SK-N-SH treated with all-trans-retinoic acid at 6 μM for 48 hours (cell line): ENCODE data around the gene RGS1.

ENCODE experiments used
- ATAC-seq: fragments of 200-7000 bp; cut with Tn5 transposase; 3 replicates; pipeline ENCODE4 v1.9.1; 2020; ENCODE audit warnings: mild to moderate bottlenecking, moderate library complexity
- ARNTL ChIP-seq: fragments of 450-650 bp; formaldehyde crosslinking; IDR thresholded peaks from 2 replicates; pipeline ENCODE4 v1.5.0; 2020; ENCODE audit warnings: low read depth, mild to moderate bottlenecking, moderate library complexity, borderline replicate concordance
- BACH2 ChIP-seq: fragments of 250-450 bp; sonication (Bioruptor Pico); IDR thresholded peaks from 2 replicates; pipeline ENCODE4 v1.9.0; 2021; ENCODE audit warnings: mild to moderate bottlenecking, borderline replicate concordance
- CREB5 ChIP-seq: fragments of 250-450 bp; sonication (Bioruptor Pico); IDR thresholded peaks from 2 replicates; pipeline ENCODE4 v1.5.1; 2020; ENCODE audit warnings: low read depth, mild to moderate bottlenecking, moderate library complexity
- CSDC2 ChIP-seq: fragments of 250-450 bp; sonication (Bioruptor Pico); IDR thresholded peaks from 2 replicates; pipeline ENCODE4 v1.5.0; 2020; ENCODE audit warnings: mild to moderate bottlenecking, moderate library complexity
- CSRNP3 ChIP-seq: fragments of 250-450 bp; sonication (Bioruptor Pico); IDR thresholded peaks from 2 replicates; pipeline ENCODE4 v1.5.1; 2021; ENCODE audit warnings: mild to moderate bottlenecking, moderate library complexity
- ESRRG ChIP-seq: fragments of 250-450 bp; sonication (Bioruptor Pico); IDR thresholded peaks from 2 replicates; pipeline ENCODE4 v1.6.1; 2021; ENCODE audit warnings: mild to moderate bottlenecking
- GLIS3 ChIP-seq: fragments of 250-450 bp; sonication (Bioruptor Pico); IDR thresholded peaks from 2 replicates; pipeline ENCODE4 v1.5.0; 2020; ENCODE audit warnings: mild to moderate bottlenecking, moderate library complexity
- ISL1 ChIP-seq: fragments of 250-450 bp; sonication (Bioruptor Pico); IDR thresholded peaks from 2 replicates; pipeline ENCODE4 v2.1.2; 2022; ENCODE audit warnings: mild to moderate bottlenecking, moderate library complexity
- OSR1 ChIP-seq: fragments of 250-450 bp; sonication (Bioruptor Pico); IDR thresholded peaks from 2 replicates; pipeline ENCODE4 v1.8.0; 2022; ENCODE audit warnings: moderate library complexity, mild to moderate bottlenecking, inconsistent platforms
- PATZ1 ChIP-seq: fragments of 250-450 bp; sonication (Bioruptor Pico); IDR thresholded peaks from 2 replicates; pipeline ENCODE4 v1.8.0; 2020; ENCODE audit warnings: mild to moderate bottlenecking, moderate library complexity, borderline replicate concordance
- POU6F1 ChIP-seq: fragments of 250-450 bp; sonication (Bioruptor Pico); IDR thresholded peaks from 2 replicates; pipeline ENCODE4 v1.8.0; 2021; ENCODE audit warnings: low read depth, mild to moderate bottlenecking, moderate library complexity, borderline replicate concordance
- PPARA ChIP-seq: fragments of 250-450 bp; sonication (Bioruptor Pico); IDR thresholded peaks from 2 replicates; pipeline ENCODE4 v1.5.0; 2020; ENCODE audit warnings: mild to moderate bottlenecking, borderline replicate concordance
- RARB ChIP-seq: fragments of 250-450 bp; sonication (Bioruptor Pico); IDR thresholded peaks from 2 replicates; pipeline ENCODE4 v1.8.0; 2021; ENCODE audit warnings: mild to moderate bottlenecking, moderate library complexity
- SNAI2 ChIP-seq: fragments of 250-450 bp; sonication (Bioruptor Pico); IDR thresholded peaks from 2 replicates; pipeline ENCODE4 v1.5.0; 2020; ENCODE audit warnings: mild to moderate bottlenecking, moderate library complexity
- TCF4 ChIP-seq: fragments of 250-450 bp; sonication (Bioruptor Pico); IDR thresholded peaks from 2 replicates; pipeline ENCODE4 v1.8.0; 2021; ENCODE audit warnings: mild to moderate bottlenecking, moderate library complexity, borderline replicate concordance
- TOX ChIP-seq: fragments of 250-450 bp; sonication (Bioruptor Pico); IDR thresholded peaks from 2 replicates; pipeline ENCODE4 v1.8.0; 2021; ENCODE audit warnings: mild to moderate bottlenecking, moderate library complexity, borderline replicate concordance
- TSHZ2 ChIP-seq: fragments of 250-450 bp; sonication (Bioruptor Pico); IDR thresholded peaks from 2 replicates; pipeline ENCODE4 v1.5.0; 2020; ENCODE audit warnings: mild to moderate bottlenecking, moderate library complexity
- ZC3H10 ChIP-seq: fragments of 250-450 bp; sonication (Bioruptor Pico); IDR thresholded peaks from 2 replicates; pipeline ENCODE4 v1.5.1; 2021; ENCODE audit warnings: mild to moderate bottlenecking, moderate library complexity
- ZFP3 ChIP-seq: fragments of 250-450 bp; sonication (Bioruptor Pico); IDR thresholded peaks from 2 replicates; pipeline ENCODE4 v1.5.0; 2020; ENCODE audit warnings: mild to moderate bottlenecking, moderate library complexity
- ZNF70 ChIP-seq: fragments of 450-650 bp; formaldehyde crosslinking; IDR thresholded peaks from 2 replicates; pipeline ENCODE4 v1.5.0; 2020; ENCODE audit warnings: mild to moderate bottlenecking, moderate library complexity
- ZNF8 ChIP-seq: fragments of 450-650 bp; formaldehyde crosslinking; IDR thresholded peaks from 2 replicates; pipeline ENCODE4 v1.5.0; 2020; ENCODE audit warnings: mild to moderate bottlenecking, moderate library complexity

Gene RGS1

GRCh38 chr1:192595299-192595698, 19.7 kb downstream of the RGS1 start (continued):
- TF ChIP-seq CREB5 (no peak), TOX (no peak), POU6F1 (CRISPR knock-in tag) (no peak)
- TF ChIP-seq, all 23 proteins: peak for 0

- TF ChIP-seq PATZ1 (CRISPR knock-in tag) (no peak), ZNF70 (CRISPR knock-in tag) (no peak), TSHZ2 (CRISPR knock-in tag) (no peak), ZNF8 (no peak), CREB5 (no peak), TCF4 (CRISPR knock-in tag) (no peak), PPARA (no peak)
- TF ChIP-seq, all 23 proteins: peak for 0
- ATAC-seq = no peak
Observed at GRCh38 chr1:192598589-192598988, 23.0 kb downstream of the RGS1 start.

- ATAC-seq = no peak
- TF ChIP-seq PATZ1 (CRISPR knock-in tag) (no peak), ISL1 (CRISPR knock-in tag) (no peak), ZC3H10 (CRISPR knock-in tag) (no peak), CSDC2 (no peak), PPARA (no peak), ESRRG (CRISPR knock-in tag) (no peak), OSR1 (CRISPR knock-in tag) (no peak), TCF4 (CRISPR knock-in tag) (no peak), GLIS3 (CRISPR knock-in tag) (no peak), ZNF8 (no peak), TOX (no peak), ARNTL (CRISPR knock-in tag) (no peak), SNAI2 (CRISPR knock-in tag) (no peak), ZFP3 (CRISPR knock-in tag) (no peak), RARB (CRISPR knock-in tag) (no peak), BACH2 (no peak), TSHZ2 (CRISPR knock-in tag) (no peak), CREB5 (no peak), CSRNP3 (CRISPR knock-in tag) (no peak)
Observed at GRCh38 chr1:192600275-192600674, 24.7 kb downstream of the RGS1 start.
